Lung (tissue), 12 donors: Measurements from ENCODE around the gene SHANK3. TPM values are rescaled to one million over a fixed set of nuclear protein-coding genes. Genes with fewer than 3 reads are reported as not detected.

Source experiments
- ATAC-seq: fragments of 200-7000 bp; cut with Tn5 transposase; one replicate; pipeline ENCODE4 v1.9.1; 2020; ENCODE audit warnings: moderate number of reproducible peaks; ENCODE audit not compliant: insufficient read depth, low FRiP score
- DNase-seq, 3 donors: peaks; one replicate each; pipeline ENCODE4 v3.0.0-alpha.2; 2013 to 2017
- H3K27ac ChIP-seq, 2 donors: one replicate each; pipeline ENCODE4 v1.5.1; 2013; ENCODE audit warnings: mild to moderate bottlenecking in 2 of 2, moderate library complexity in 2 of 2, control low read depth in 1 of 2, inconsistent platforms in 1 of 2, low read depth in 1 of 2, low read length in 1 of 2
- H3K27me3 ChIP-seq, 3 donors: one replicate each; pipeline ENCODE4 v1.5.1; 2013; ENCODE audit warnings: low read length in 2 of 3; ENCODE audit not compliant: control insufficient read depth in 3 of 3, insufficient read depth in 3 of 3
- H3K36me3 ChIP-seq, 4 donors: one replicate each; pipeline ENCODE4 v1.5.1; 2013; ENCODE audit warnings: low read length in 4 of 4, mild to moderate bottlenecking in 1 of 4, moderate library complexity in 1 of 4; ENCODE audit not compliant: control insufficient read depth in 4 of 4, insufficient read depth in 4 of 4
- H3K4me1 ChIP-seq, 5 donors: one replicate each; pipeline ENCODE4 v1.5.1; 2013; ENCODE audit warnings: low read length in 5 of 5, mild to moderate bottlenecking in 2 of 5, moderate library complexity in 1 of 5; ENCODE audit not compliant: control insufficient read depth in 5 of 5, insufficient read depth in 5 of 5
- H3K4me3 ChIP-seq: one replicate; pipeline ENCODE4 v1.5.1; 2013; ENCODE audit warnings: mild to moderate bottlenecking, control low read depth, moderate library complexity
- H3K9ac ChIP-seq, 2 donors: one replicate each; pipeline ENCODE4 v1.5.1; 2013; ENCODE audit warnings: low read length in 2 of 2, control low read depth in 1 of 2; ENCODE audit not compliant: insufficient read depth in 1 of 2
- H3K9me3 ChIP-seq, 4 donors: one replicate each; pipeline ENCODE4 v1.5.1; 2013; ENCODE audit warnings: low read length in 3 of 4, mild to moderate bottlenecking in 1 of 4, moderate library complexity in 1 of 4; ENCODE audit not compliant: control insufficient read depth in 4 of 4, insufficient read depth in 3 of 4
- CTCF ChIP-seq: IDR thresholded peaks from 2 replicates; pipeline ENCODE4 v1.5.1; 2012; ENCODE audit warnings: mild to moderate bottlenecking; ENCODE audit errors: control extremely low read depth, extremely low read depth
- WGBS, 2 donors: extraction: QIAGEN DNeasy Blood & Tissue Kit; methylation state at CpG; one replicate each; pipeline ENCODE4 v1.1.7; 2013; 5-methylcytosine and 5-hydroxymethylcytosine counted together
- polyA plus RNA-seq, 2 donors: library from polyadenylated mRNA; stranded (reverse); fragments of 200-250 nt; gene quantifications; one replicate each; pipeline ENCODE4 v1.2.1, GENCODE V29; 2013
- total RNA-seq, 2 donors: library from RNA; depleted of rRNA in 1 of 2; stranded (reverse); fragments of >200 nt in 1 of 2; gene quantifications; one replicate each; pipeline ENCODE4 v1.2.1, GENCODE V29; 2014 to 2021
- donor health status: control.
- donor health status: control.
- donor health status: Bipolar disorder and iron deficiency.
- donor health status: healthy.
- donor health status: DM: yes; HTN: yes; CAD: no.

The SHANK3 gene
- total and polyA plus RNA-seq, 4 donors, result 15.5 to 44.0 (median 22.8) TPM

GRCh38 chr22:50670914-50671538 lies 1.6 kb upstream of the SHANK3 start:
- Histone ChIP-seq H3K4me1 (peaks cover 0 to 7% (median 3%) of the 10 kb centered on the region in 5 donors), H3K27ac (peak overlapping the region; percentile 55 to 94), H3K4me3 (no peak overlapping the region), H3K9ac (no peak overlapping the region), H3K36me3 (peaks cover 0 to 4% (median 2%) of the 10 kb centered on the region in 4 donors), H3K27me3 (peaks cover 0 to 17% (median 10%) of the 10 kb centered on the region in 3 donors), H3K9me3 (peaks cover 0 to 5% (median 0%) of the 10 kb centered on the region in 4 donors)
- WGBS, 2 donors, result 57 to 65% methylated on average over 10 of the region's 10 CpGs
- no peak for TF ChIP-seq CTCF
- no peak for DNase-seq
- no peak for ATAC-seq

GRCh38 chr22:50671641-50672040 lies 982 bp upstream of the SHANK3 start:
- Histone ChIP-seq H3K9ac (no peak overlapping the region), H3K4me1 (peaks cover 0 to 7% (median 3%) of the 10 kb centered on the region in 5 donors), H3K27ac (peak overlapping the region; percentile 76 to 94), H3K36me3 (peaks cover 0 to 4% (median 2%) of the 10 kb centered on the region in 4 donors), H3K4me3 (no peak overlapping the region), H3K27me3 (peaks cover 0 to 17% (median 10%) of the 10 kb centered on the region in 3 donors), H3K9me3 (peaks cover 0 to 5% (median 0%) of the 10 kb centered on the region in 4 donors)
- ATAC-seq, result no peak
- no peak for DNase-seq
- WGBS, 2 donors, result 32 to 49% methylated on average over 11 of the region's 11 CpGs
- no peak for TF ChIP-seq CTCF

- WGBS, 2 donors, result 30 to 49% methylated on average over 8 of the region's 8 CpGs
- H3K9ac ChIP-seq, result no peak overlapping the region
- peaks cover 0 to 17% (median 10%) of the 10 kb centered on the region in 3 donors for H3K27me3 ChIP-seq
- ATAC-seq, result no peak
- H3K4me1 ChIP-seq, result peaks cover 0 to 7% (median 3%) of the 10 kb centered on the region in 5 donors
- H3K36me3 ChIP-seq, result peaks cover 0 to 5% (median 2%) of the 10 kb centered on the region in 4 donors
- H3K9me3 ChIP-seq, result peaks cover 0 to 5% (median 0%) of the 10 kb centered on the region in 4 donors
- H3K4me3 ChIP-seq, result no peak overlapping the region
- DNase-seq, result no peak
- TF ChIP-seq CTCF, result no peak
- peak overlapping the region; percentile 76 to 94 for H3K27ac ChIP-seq
Measured at GRCh38 chr22:50672041-50672440, 582 bp upstream of the SHANK3 start.
